Gastrocnemius medialis (tissue), 4 donors: ENCODE measurements around the gene PTH2R. TPM values are rescaled to one million over a fixed set of nuclear protein-coding genes. Genes with fewer than 3 reads are reported as not detected.

Experiments
- ATAC-seq, 2 donors: fragments of 150-250 bp; one replicate each; pipeline ENCODE4 v1.9.1; 2016
- DNase-seq, 2 donors: peaks; one replicate each; pipeline ENCODE4 v3.0.0-alpha.2; 2019
- H3K27ac ChIP-seq, 4 donors: fragments of 200-600 bp; sonication (generic); 1 replicate in 1 of 4; 2 replicates in 3 of 4; pipeline ENCODE4 v1.5.1; 2016 to 2018; ENCODE audit warnings: mild to moderate bottlenecking in 2 of 4, moderate library complexity in 1 of 4
- H3K27me3 ChIP-seq, 3 donors: fragments of 200-600 bp; sonication (generic) in 2 of 3; 1 replicate in 1 of 3; 2 replicates in 2 of 3; pipeline versions ENCODE4 v1.5.1 to v1.6.0; 2016 to 2019; ENCODE audit warnings: mild to moderate bottlenecking in 1 of 3, moderate library complexity in 1 of 3
- H3K36me3 ChIP-seq, 2 donors: fragments of 200-600 bp; sonication (generic) in 1 of 2; one replicate each; pipeline ENCODE4 v1.5.1; 2017 to 2018
- H3K4me1 ChIP-seq, 2 donors: fragments of 200-600 bp; sonication (generic) in 1 of 2; one replicate each; pipeline ENCODE4 v1.5.1; 2016 to 2017; ENCODE audit warnings: mild to moderate bottlenecking in 2 of 2
- H3K4me3 ChIP-seq, 4 donors: fragments of 200-600 bp; sonication (generic) in 3 of 4; 1 replicate in 1 of 4; 2 replicates in 3 of 4; pipeline ENCODE4 v1.5.1; 2016 to 2019; ENCODE audit warnings: mild to moderate bottlenecking in 2 of 4
- H3K9me3 ChIP-seq, 3 donors: fragments of 200-600 bp; sonication (generic) in 2 of 3; 1 replicate in 1 of 3; 2 replicates in 2 of 3; pipeline ENCODE4 v1.5.1; 2016 to 2019
- POLR2A ChIP-seq, 2 donors: fragments of 450-650 bp; IDR thresholded peaks; one replicate each; pipeline ENCODE4 v1.6.1; 2017; ENCODE audit warnings: antibody characterized with exemption in 2 of 2, mild to moderate bottlenecking in 2 of 2, moderate library complexity in 2 of 2
- in situ Hi-C, 4 donors: fragments of 200-750 bp; cut with MboI; loops; one replicate each; pipeline versions ENCODE4 v1.15.0 to v1.8.0; 2017; ENCODE audit warnings: low sequenced_read_pairs in 4 of 4
- intact Hi-C: fragments of 100-400 bp; cut with DNase I; formaldehyde crosslinking; loops from one replicate; pipeline ENCODE4 v1.15.1; 2023; ENCODE audit warnings: low total_unique reads
- total RNA-seq, 4 donors: library from RNA; depleted of rRNA; stranded (reverse); fragments of >200 nt; gene quantifications; one replicate each; pipeline versions ENCODE4 v1.1.0 to v1.2.3, GENCODE V29; 2016
- TF ChIP-seq, protein P1 (sequence below), 5 experiments: fragments of 450-650 bp in 3 of 5; fragments of 200-600 bp in 2 of 5; sonication (generic) in 2 of 5; IDR thresholded peaks in 4 of 5; conservative IDR thresholded peaks in 1 of 5; 1 replicate in 4 of 5; 2 replicates in 1 of 5; pipeline ENCODE4 v1.5.1; 2016 to 2019; ENCODE audit warnings: antibody characterized with exemption in 5 of 5, mild to moderate bottlenecking in 3 of 5, moderate library complexity in 3 of 5

Gene PTH2R
- total RNA-seq, 4 donors from 2014 or later, result not detected

DNA sequence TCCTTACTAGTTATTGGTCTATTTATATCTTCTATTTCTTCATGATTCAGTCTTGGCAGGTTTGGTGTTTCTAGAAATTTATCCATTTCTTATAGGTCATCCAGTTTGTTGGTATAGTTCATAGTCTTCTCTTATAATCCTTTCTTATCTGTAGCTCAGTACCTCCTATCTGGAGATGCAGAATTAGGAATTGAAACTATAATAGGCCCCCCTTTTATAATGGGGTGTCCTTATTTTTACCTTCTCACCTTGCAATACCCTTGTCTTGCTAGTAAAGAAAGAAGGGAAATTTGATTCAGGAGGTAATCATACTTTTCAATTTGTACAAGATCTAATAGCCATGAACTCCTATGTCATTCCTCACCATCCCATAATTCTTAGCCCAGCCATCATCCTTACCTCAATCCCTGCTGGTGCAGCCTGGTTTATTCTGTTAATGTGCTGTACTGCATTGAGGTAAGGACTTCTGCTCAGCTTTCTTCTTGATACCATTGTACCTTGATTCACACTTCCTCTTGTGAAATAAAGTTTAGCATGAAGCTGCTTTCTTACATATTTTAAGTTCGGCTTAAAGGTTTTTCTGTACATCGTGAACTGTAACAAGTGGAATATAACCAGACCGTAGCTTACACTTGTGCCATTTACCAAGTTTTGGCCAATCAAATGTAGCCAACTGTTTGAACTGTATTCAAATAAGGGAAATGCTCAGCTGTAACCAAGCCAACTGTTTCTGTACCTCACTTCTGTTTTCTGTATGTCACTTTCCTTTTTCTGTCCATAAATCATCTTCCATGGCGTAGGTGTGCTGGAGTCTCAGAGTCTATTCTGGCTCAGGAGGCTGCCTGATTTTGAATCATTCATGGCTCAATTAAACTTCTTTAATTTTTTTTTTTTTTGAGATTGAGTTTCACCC, 40.1 kb upstream of the PTH2R start:
- ATAC-seq, result no peak
- DNase-seq, result no peak
- in situ Hi-C loops, result no loop called here
- TF ChIP-seq, protein P1, sequence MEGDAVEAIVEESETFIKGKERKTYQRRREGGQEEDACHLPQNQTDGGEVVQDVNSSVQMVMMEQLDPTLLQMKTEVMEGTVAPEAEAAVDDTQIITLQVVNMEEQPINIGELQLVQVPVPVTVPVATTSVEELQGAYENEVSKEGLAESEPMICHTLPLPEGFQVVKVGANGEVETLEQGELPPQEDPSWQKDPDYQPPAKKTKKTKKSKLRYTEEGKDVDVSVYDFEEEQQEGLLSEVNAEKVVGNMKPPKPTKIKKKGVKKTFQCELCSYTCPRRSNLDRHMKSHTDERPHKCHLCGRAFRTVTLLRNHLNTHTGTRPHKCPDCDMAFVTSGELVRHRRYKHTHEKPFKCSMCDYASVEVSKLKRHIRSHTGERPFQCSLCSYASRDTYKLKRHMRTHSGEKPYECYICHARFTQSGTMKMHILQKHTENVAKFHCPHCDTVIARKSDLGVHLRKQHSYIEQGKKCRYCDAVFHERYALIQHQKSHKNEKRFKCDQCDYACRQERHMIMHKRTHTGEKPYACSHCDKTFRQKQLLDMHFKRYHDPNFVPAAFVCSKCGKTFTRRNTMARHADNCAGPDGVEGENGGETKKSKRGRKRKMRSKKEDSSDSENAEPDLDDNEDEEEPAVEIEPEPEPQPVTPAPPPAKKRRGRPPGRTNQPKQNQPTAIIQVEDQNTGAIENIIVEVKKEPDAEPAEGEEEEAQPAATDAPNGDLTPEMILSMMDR (IDR thresholded peaks at IDR 0.05 in 4 of 5, conservative IDR thresholded peaks at IDR 0.05 in 1 of 5), result no peak
- TF ChIP-seq POLR2A (IDR thresholded peaks at IDR 0.05), result no peak
- intact Hi-C loops, result no loop called here
- no peak overlapping the region for H3K4me3 ChIP-seq
- H3K9me3 ChIP-seq, result peaks cover 0 to 6% (median 0%) of the 10 kb centered on the region in 3 donors
- H3K4me1 ChIP-seq, result no peaks in the 10 kb centered on the region
- no peak overlapping the region for H3K27ac ChIP-seq
- H3K36me3 ChIP-seq, result no peaks in the 10 kb centered on the region
- H3K27me3 ChIP-seq, result no peaks in the 10 kb centered on the region

DNA sequence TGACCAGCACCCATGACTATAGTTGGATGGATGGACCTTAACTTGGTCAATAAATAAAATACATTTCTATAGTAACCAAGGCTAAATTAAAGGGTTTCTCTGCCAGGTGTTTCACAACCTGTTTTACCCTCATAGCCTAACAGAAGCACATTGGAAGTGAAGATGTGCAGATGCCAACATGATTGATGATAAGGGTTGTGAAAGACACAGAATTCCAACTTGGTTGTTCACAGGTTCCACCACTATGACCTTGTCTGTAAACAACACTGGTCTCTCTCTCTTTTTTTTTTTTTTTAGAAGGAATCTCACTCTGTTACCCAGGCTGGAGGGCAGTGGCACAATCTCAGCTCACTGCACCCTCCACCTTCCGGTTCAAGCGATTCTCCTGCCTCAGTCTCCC, 37.5 kb upstream of the PTH2R start:
- no peaks in the 10 kb centered on the region for H3K4me1 ChIP-seq
- H3K4me3 ChIP-seq, result no peak overlapping the region
- no peaks in the 10 kb centered on the region for H3K36me3 ChIP-seq
- no peak for TF ChIP-seq POLR2A (IDR thresholded peaks at IDR 0.05)
- TF ChIP-seq, protein P1 (IDR thresholded peaks at IDR 0.05 in 4 of 5, conservative IDR thresholded peaks at IDR 0.05 in 1 of 5), result no peak
- no peak for DNase-seq
- intact Hi-C loops (no loop called here), in situ Hi-C loops (no loop called here)
- H3K27ac ChIP-seq, result no peak overlapping the region
- H3K27me3 ChIP-seq, result no peaks in the 10 kb centered on the region
- peaks cover 0 to 6% (median 0%) of the 10 kb centered on the region in 3 donors for H3K9me3 ChIP-seq
- no peak for ATAC-seq

DNA sequence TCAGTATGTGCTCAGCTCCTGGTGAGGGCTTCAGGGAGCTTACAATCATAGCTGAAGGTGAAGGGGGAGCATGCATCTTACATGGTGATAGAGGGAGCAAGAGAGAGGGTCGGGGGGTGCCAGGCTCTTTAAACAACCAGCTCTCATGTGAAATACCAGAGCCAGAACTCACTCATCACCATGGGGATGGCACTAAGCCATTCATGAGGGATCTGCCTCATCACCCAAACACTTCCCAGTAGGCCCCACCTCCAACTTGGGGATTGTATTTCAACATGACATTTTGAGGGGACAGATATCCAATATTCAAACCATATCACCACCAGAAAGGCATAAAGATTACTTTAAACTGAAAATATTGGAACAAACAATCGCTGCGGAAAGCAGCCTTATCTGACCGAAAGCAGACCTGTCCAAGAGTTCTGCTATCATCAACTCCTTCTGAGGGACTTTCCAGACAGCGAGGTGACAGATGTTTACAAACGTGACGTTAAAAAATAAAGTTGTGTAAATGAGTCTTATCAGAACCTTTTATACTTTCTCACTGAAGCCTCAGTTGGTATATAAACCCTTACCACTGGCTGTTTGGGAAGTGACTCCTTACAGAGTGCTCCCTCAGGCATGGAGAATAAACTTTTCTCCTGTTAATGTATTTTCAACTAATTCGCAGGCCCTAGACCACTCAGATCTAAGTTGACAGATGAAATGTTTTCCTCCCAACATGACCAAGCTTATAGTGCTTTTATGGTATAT, 35.5 kb upstream of the PTH2R start:
- no peak for DNase-seq
- no peak for TF ChIP-seq POLR2A (IDR thresholded peaks at IDR 0.05)
- TF ChIP-seq, protein P1 (IDR thresholded peaks at IDR 0.05 in 4 of 5, conservative IDR thresholded peaks at IDR 0.05 in 1 of 5), result no peak
- H3K4me1 ChIP-seq, result no peaks in the 10 kb centered on the region
- H3K27me3 ChIP-seq, result no peaks in the 10 kb centered on the region
- intact Hi-C loops, result no loop called here
- in situ Hi-C loops, result no loop called here
- no peak for ATAC-seq
- H3K9me3 ChIP-seq, result no peaks in the 10 kb centered on the region
- no peaks in the 10 kb centered on the region for H3K36me3 ChIP-seq
- no peak overlapping the region for H3K27ac ChIP-seq
- H3K4me3 ChIP-seq, result no peak overlapping the region

DNA sequence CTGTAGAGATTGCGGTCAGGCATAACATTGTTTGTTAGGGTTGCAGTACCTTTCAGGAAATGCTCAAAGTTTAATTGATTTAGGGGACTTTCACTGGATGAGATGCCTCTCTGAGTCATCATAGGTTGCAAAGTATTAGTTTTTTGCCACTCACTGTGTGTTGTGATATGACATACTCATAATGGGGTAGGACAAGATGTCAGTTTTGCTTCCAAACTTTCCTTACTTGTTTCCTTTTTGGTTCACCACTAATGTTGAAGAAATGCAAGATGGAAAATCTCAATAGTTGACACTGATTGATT, 35.0 kb upstream of the PTH2R start:
- in situ Hi-C loops (no loop called here), intact Hi-C loops (no loop called here)

More for the DNA sequence above, 35.0 kb upstream of the PTH2R start:
- no peaks in the 10 kb centered on the region for H3K4me1 ChIP-seq
- no peak overlapping the region for H3K27ac ChIP-seq
- no peak for TF ChIP-seq POLR2A (IDR thresholded peaks at IDR 0.05)
- TF ChIP-seq, protein P1 (IDR thresholded peaks at IDR 0.05 in 4 of 5, conservative IDR thresholded peaks at IDR 0.05 in 1 of 5), result no peak
- H3K27me3 ChIP-seq, result no peaks in the 10 kb centered on the region
- no peaks in the 10 kb centered on the region for H3K9me3 ChIP-seq
- no peaks in the 10 kb centered on the region for H3K36me3 ChIP-seq
- no peak for ATAC-seq
- DNase-seq, result no peak
- no peak overlapping the region for H3K4me3 ChIP-seq
